OCI-LY1 (cell line): ENCODE measurements around the gene ALCAM.

ENCODE experiments used
- H2AFZ ChIP-seq: fragments of 200-600 bp; sonication (generic), shearing (Covaris generic); 2 replicates; pipeline ENCODE4 v1.6.0; 2014; ENCODE audit warnings: antibody characterized with exemption, mild to moderate bottlenecking, low read length
- H3F3A ChIP-seq: fragments of 200-600 bp; sonication (generic), shearing (Covaris generic); 2 replicates; pipeline ENCODE4 v1.6.0; 2014; ENCODE audit warnings: mild to moderate bottlenecking, antibody characterized with exemption, low read length, moderate library complexity; ENCODE audit not compliant: insufficient read depth
- H3K27ac ChIP-seq: fragments of 200-600 bp; sonication (generic); 2 replicates; pipeline ENCODE4 v1.5.1; 2014; ENCODE audit warnings: low read length, mixed run types, mild to moderate bottlenecking, low read depth; ENCODE audit not compliant: poor library complexity, severe bottlenecking
- H3K27me3 ChIP-seq: fragments of 200-600 bp; sonication (generic); 2 replicates; pipeline ENCODE4 v1.6.0; 2014; ENCODE audit warnings: antibody characterized with exemption, mild to moderate bottlenecking, low read length, moderate library complexity; ENCODE audit not compliant: insufficient read depth
- H3K36me3 ChIP-seq: fragments of 200-600 bp; sonication (generic); 2 replicates; pipeline ENCODE4 v1.6.1; 2014; ENCODE audit warnings: mild to moderate bottlenecking, antibody characterized with exemption, low read length, moderate library complexity, mixed read lengths; ENCODE audit not compliant: insufficient read depth
- H3K4me1 ChIP-seq: fragments of 200-600 bp; sonication (generic); 2 replicates; pipeline ENCODE4 v1.5.1; 2014; ENCODE audit warnings: mild to moderate bottlenecking, low read length, moderate library complexity; ENCODE audit not compliant: insufficient read depth, severe bottlenecking
- H3K4me2 ChIP-seq: fragments of 200-600 bp; sonication (generic), shearing (Covaris generic); 2 replicates; pipeline ENCODE4 v1.6.1; 2014; ENCODE audit warnings: low read length
- H3K4me3 ChIP-seq: fragments of 200-600 bp; sonication (generic); 2 replicates; pipeline ENCODE4 v1.5.1; 2014; ENCODE audit warnings: low read length, low read depth, mild to moderate bottlenecking, mixed read lengths; ENCODE audit not compliant: poor library complexity, severe bottlenecking
- H3K79me2 ChIP-seq: fragments of 200-600 bp; shearing (Covaris generic); 2 replicates; pipeline ENCODE4 v1.6.1; 2016; ENCODE audit warnings: mixed run types, low read length, mixed read lengths; ENCODE audit not compliant: insufficient read depth
- H3K9ac ChIP-seq: fragments of 200-600 bp; sonication (generic), shearing (Covaris generic); 2 replicates; pipeline ENCODE4 v1.6.1; 2014; ENCODE audit warnings: mild to moderate bottlenecking, low read length, mixed read lengths
- H3K9me2 ChIP-seq: fragments of 200-600 bp; sonication (generic), shearing (Covaris generic); 2 replicates; pipeline ENCODE4 v1.6.1; 2014; ENCODE audit warnings: low read depth, mild to moderate bottlenecking, low read length, mixed read lengths
- H3K9me3 ChIP-seq: fragments of 200-600 bp; shearing (Covaris generic); 2 replicates; pipeline ENCODE4 v1.6.1; 2014; ENCODE audit warnings: low read length, mixed read lengths
- H4K20me1 ChIP-seq: fragments of 200-600 bp; sonication (generic), shearing (Covaris generic); 2 replicates; pipeline ENCODE4 v1.6.0; 2016; ENCODE audit warnings: mild to moderate bottlenecking, low read length; ENCODE audit not compliant: insufficient read depth
- EZH2 ChIP-seq: fragments of 200-600 bp; sonication (generic), shearing (Covaris generic); IDR thresholded peaks from 2 replicates; pipeline ENCODE4 v1.8.0; 2017; ENCODE audit warnings: borderline replicate concordance, mixed run types, mild to moderate bottlenecking, antibody characterized with exemption, low read length, moderate library complexity, mixed read lengths
- TF ChIP-seq, protein P1 (sequence below): fragments of 200-600 bp; sonication (generic), shearing (Covaris generic); IDR thresholded peaks from 2 replicates; pipeline ENCODE4 v1.5.1; 2017; ENCODE audit warnings: mild to moderate bottlenecking, antibody characterized with exemption, low read length, moderate library complexity, mixed read lengths

The ALCAM gene

DNA sequence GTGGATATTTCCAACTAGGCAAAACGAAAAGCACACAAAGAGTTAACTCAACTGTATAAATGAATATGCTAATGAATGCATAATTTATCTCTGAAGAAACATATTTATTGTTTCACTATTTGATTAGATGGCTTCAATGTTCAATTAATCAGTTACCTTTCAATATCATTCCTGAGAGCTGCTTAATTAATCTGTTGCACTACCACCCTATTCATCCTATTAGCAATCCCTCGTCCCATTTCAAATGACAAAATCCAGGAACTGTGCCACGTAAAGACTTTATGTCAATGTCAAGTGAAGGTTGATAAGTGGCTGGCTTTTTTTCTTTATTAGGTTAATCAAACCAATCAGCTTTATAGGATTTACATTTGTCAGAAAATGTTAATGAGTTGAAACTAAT is 82.7 kb downstream of the ALCAM start:
- Histone ChIP-seq H2AFZ (no peak overlapping the region), H4K20me1 (no peaks in the 10 kb centered on the region), H3K4me3 (no peak overlapping the region), H3K27me3 (no peaks in the 10 kb centered on the region), H3K9ac (no peak overlapping the region), H3K79me2 (no peaks in the 10 kb centered on the region; the same call in 1 of the 2 replicates), H3K9me2 (no peaks in the 10 kb centered on the region), H3F3A (0 out of 2 replicates have a peak, but pooled peaks cover 2% of the 10 kb centered on the region), H3K4me1 (no peaks in the 10 kb centered on the region), H3K4me2 (no peak overlapping the region), H3K27ac (no peak overlapping the region), H3K9me3 (no peaks in the 10 kb centered on the region), H3K36me3 (no peaks in the 10 kb centered on the region)
- no peak for TF ChIP-seq EZH2
- TF ChIP-seq, protein P1, sequence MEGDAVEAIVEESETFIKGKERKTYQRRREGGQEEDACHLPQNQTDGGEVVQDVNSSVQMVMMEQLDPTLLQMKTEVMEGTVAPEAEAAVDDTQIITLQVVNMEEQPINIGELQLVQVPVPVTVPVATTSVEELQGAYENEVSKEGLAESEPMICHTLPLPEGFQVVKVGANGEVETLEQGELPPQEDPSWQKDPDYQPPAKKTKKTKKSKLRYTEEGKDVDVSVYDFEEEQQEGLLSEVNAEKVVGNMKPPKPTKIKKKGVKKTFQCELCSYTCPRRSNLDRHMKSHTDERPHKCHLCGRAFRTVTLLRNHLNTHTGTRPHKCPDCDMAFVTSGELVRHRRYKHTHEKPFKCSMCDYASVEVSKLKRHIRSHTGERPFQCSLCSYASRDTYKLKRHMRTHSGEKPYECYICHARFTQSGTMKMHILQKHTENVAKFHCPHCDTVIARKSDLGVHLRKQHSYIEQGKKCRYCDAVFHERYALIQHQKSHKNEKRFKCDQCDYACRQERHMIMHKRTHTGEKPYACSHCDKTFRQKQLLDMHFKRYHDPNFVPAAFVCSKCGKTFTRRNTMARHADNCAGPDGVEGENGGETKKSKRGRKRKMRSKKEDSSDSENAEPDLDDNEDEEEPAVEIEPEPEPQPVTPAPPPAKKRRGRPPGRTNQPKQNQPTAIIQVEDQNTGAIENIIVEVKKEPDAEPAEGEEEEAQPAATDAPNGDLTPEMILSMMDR, result no peak

DNA sequence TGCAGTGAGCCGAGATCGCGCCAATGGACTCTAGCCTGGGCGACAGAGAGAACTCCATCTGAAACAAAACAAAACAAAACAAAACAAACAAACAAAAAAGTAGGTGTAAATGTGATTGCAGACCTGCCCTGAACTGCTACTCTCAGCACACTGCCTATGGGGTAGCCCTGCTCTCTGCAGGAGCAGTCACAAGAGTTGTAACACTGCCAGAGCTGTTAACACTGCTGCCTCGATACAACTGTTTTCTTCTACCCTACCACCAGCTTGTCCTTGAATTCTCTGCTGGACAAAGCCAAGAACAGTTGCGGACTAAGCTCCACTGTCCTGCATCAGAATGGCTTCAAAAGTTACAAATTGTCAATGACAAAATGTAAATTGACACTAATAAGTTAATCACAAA is 89.3 kb downstream of the ALCAM start:
- TF ChIP-seq, protein P1, result no peak
- TF ChIP-seq EZH2, result no peak
- Histone ChIP-seq H3F3A (no peaks in the 10 kb centered on the region), H3K9ac (no peak overlapping the region), H4K20me1 (no peaks in the 10 kb centered on the region), H3K36me3 (no peaks in the 10 kb centered on the region), H3K27ac (no peak overlapping the region), H3K4me2 (no peak overlapping the region), H3K9me2 (no peaks in the 10 kb centered on the region), H3K9me3 (no peaks in the 10 kb centered on the region), H3K79me2 (peaks cover 3% of the 10 kb centered on the region; the same call in 1 of the 2 replicates), H3K27me3 (no peaks in the 10 kb centered on the region), H3K4me1 (no peaks in the 10 kb centered on the region), H3K4me3 (no peak overlapping the region), H2AFZ (no peak overlapping the region)

DNA sequence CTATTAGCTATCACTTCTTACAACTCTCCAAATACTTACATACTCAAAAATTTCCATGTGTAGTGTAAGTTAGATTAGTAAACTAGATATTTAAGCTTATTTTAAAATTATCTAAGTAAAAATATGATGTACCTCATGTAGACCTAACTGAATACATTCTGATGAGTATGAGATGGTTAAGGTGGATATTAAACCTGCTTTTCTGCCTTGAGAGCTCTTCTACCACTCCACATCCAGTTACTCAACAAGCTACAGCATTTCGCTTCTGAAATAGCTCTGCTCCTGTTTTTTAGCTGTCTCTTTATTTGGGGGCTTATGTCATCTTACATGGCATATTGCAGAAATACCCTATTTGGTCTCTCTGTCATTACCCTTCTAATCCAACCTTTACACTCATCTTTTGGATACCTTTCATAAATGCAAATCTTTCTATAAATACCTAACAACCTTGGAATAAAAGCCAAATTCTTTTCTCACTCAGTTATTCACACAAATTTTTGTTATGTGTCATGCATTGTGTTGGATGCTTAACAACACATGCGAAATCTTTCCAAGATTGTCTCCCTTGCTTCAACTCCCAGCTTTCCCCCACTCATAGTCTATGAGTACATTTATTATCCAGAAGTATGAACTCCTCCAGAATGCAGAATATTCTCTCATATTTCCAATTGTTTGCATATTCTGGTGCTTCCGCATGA is 92.0 kb downstream of the ALCAM start:
- Histone ChIP-seq H3K9ac (no peak overlapping the region), H3K9me2 (no peaks in the 10 kb centered on the region), H3K79me2 (peaks cover 3% of the 10 kb centered on the region; the same call in 1 of the 2 replicates), H3K36me3 (no peaks in the 10 kb centered on the region), H3F3A (no peaks in the 10 kb centered on the region), H3K4me2 (no peak overlapping the region), H4K20me1 (no peaks in the 10 kb centered on the region), H2AFZ (no peak overlapping the region), H3K27ac (no peak overlapping the region), H3K4me1 (no peaks in the 10 kb centered on the region), H3K9me3 (no peaks in the 10 kb centered on the region), H3K4me3 (no peak overlapping the region), H3K27me3 (no peaks in the 10 kb centered on the region)
- TF ChIP-seq, protein P1, result no peak
- TF ChIP-seq EZH2, result no peak
